GM12874 (cell line): ENCODE measurements around the gene TFCP2L1.

Source experiments
- CTCF ChIP-seq: IDR thresholded peaks from 2 replicates; pipeline ENCODE4 v1.5.1; 2011; ENCODE audit warnings: low read depth, mild to moderate bottlenecking, control low read depth, low read length, moderate library complexity; ENCODE audit not compliant: insufficient read depth

TFCP2L1 gene

GRCh38 chr2:121175326-121175725 lies 109.7 kb downstream of the TFCP2L1 start:
- TF ChIP-seq CTCF = no peak

- no peak for TF ChIP-seq CTCF
These were observed 111.2 kb downstream of the TFCP2L1 start for GRCh38 chr2:121173806-121174205.

- no peak for TF ChIP-seq CTCF
These were observed 111.9 kb downstream of the TFCP2L1 start for GRCh38 chr2:121173112-121173511.

GRCh38 chr2:121172456-121172855 lies 112.5 kb downstream of the TFCP2L1 start:
- no peak for TF ChIP-seq CTCF

- no peak for TF ChIP-seq CTCF
These were observed 113.3 kb downstream of the TFCP2L1 start for GRCh38 chr2:121171625-121172119.

GRCh38 chr2:121170577-121170976 lies 114.4 kb downstream of the TFCP2L1 start:
- no peak for TF ChIP-seq CTCF

- TF ChIP-seq CTCF = no peak
These were observed 117.6 kb downstream of the TFCP2L1 start for GRCh38 chr2:121167411-121167810.
